Transverse colon (tissue), 4 donors: ENCODE data around the gene DLGAP1. TPM values are rescaled to one million over a fixed set of nuclear protein-coding genes. Genes with fewer than 3 reads are reported as not detected.

Experiments
- DNase-seq: peaks from one replicate; pipeline ENCODE4 v3.0.0-alpha.2; 2019
- H3K27ac ChIP-seq, 4 donors: fragments of 200-600 bp; sonication (generic); 2 replicates each; pipeline ENCODE4 v1.5.1; 2016 to 2018; ENCODE audit warnings: inconsistent platforms in 4 of 4
- H3K27me3 ChIP-seq: fragments of 200-600 bp; sonication (generic); 2 replicates; pipeline ENCODE4 v1.5.1; 2017; ENCODE audit warnings: inconsistent platforms
- H3K36me3 ChIP-seq, 4 donors: fragments of 200-600 bp; sonication (generic); 2 replicates each; pipeline ENCODE4 v1.5.1; 2017 to 2019; ENCODE audit warnings: inconsistent platforms in 4 of 4
- H3K4me1 ChIP-seq, 4 donors: fragments of 200-600 bp; sonication (generic); 2 replicates each; pipeline ENCODE4 v1.5.1; 2017 to 2020; ENCODE audit warnings: inconsistent platforms in 4 of 4
- H3K4me3 ChIP-seq, 4 donors: fragments of 200-600 bp; sonication (generic); 1 replicate in 1 of 4; 2 replicates in 3 of 4; pipeline versions ENCODE4 v1.5.1 to v1.6.1; 2017 to 2019; ENCODE audit warnings: inconsistent platforms in 4 of 4
- H3K9me3 ChIP-seq, 2 donors: fragments of 200-600 bp; sonication (generic); 2 replicates each; pipeline ENCODE4 v1.5.1; 2017 to 2019; ENCODE audit warnings: inconsistent platforms in 2 of 2
- EP300 ChIP-seq: sonication (generic); formaldehyde crosslinking; IDR thresholded peaks from one replicate; pipeline ENCODE4 v1.6.1; 2017; ENCODE audit warnings: antibody characterized with exemption, low read depth
- POLR2A ChIP-seq: fragments of 450-650 bp; IDR thresholded peaks from one replicate; pipeline ENCODE4 v1.6.1; 2016; ENCODE audit warnings: antibody characterized with exemption, mild to moderate bottlenecking, moderate library complexity
- POLR2AphosphoS5 ChIP-seq, 3 donors: sonication (generic); formaldehyde crosslinking; IDR thresholded peaks; one replicate each; pipeline ENCODE4 v1.6.1; 2016; ENCODE audit warnings: antibody characterized with exemption in 3 of 3
- WGBS, 2 donors: methylation state at CpG; one replicate each; pipeline ENCODE4 v1.1.5; 2018; ENCODE audit warnings: low coverage in 1 of 2; 5-methylcytosine and 5-hydroxymethylcytosine counted together
- in situ Hi-C, 4 donors: fragments of 200-750 bp; cut with MboI; loops; one replicate each; pipeline versions ENCODE4 v1.15.0 to v1.15.1; 2017; ENCODE audit warnings: low sequenced_read_pairs in 3 of 4, low pct_ligation_motif_present in 1 of 4, low pct_unique_long_range_greater_than_20kb in 1 of 4
- intact Hi-C: fragments of 100-400 bp; cut with DNase I; formaldehyde crosslinking; loops from one replicate; pipeline ENCODE4 v1.15.1; 2023; ENCODE audit warnings: low total_unique reads
- total RNA-seq, 4 donors: library from RNA; depleted of rRNA; stranded (reverse); fragments of >200 nt; gene quantifications; one replicate each; pipeline ENCODE4 v1.1.0, GENCODE V29; 2016
- TF ChIP-seq, protein P1 (sequence below), 5 experiments: fragments of 200-600 bp in 3 of 5; fragments of 450-650 bp in 2 of 5; sonication (generic) in 3 of 5; IDR thresholded peaks; 1 replicate in 2 of 5; 2 replicates in 3 of 5; pipeline ENCODE4 v1.5.1; 2016 to 2017; ENCODE audit warnings: antibody characterized with exemption in 5 of 5, inconsistent platforms in 3 of 5, mild to moderate bottlenecking in 2 of 5, moderate library complexity in 1 of 5

The DLGAP1 gene
- total RNA-seq, 4 donors from 2014 or later = 2.7 to 7.2 (median 3.3) TPM

DNA sequence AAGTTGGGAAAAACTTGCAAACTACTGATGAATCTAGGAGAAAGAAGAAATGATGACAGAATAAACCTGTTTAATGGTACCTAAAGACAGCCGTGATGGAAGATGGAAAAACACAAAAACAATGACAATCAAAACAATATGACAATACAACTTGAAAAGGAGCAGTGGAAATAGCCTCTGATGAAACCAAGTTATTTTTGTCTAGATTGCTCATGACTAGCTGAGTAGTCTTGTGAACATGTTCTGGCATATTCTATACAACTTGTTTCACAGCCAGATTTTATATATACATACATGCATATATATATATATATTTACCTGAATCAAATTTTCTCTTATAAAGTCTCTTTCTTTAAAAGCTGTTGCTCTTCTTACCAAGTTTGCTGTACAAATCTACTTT lies 566.0 kb downstream of the DLGAP1 start:
- Histone ChIP-seq H3K27ac (no peak overlapping the region), H3K9me3 (no peaks in the 10 kb centered on the region), H3K4me3 (no peak overlapping the region), H3K36me3 (no peaks in the 10 kb centered on the region), H3K4me1 (peaks cover 0 to 5% (median 2%) of the 10 kb centered on the region in 4 donors), H3K27me3 (no peaks in the 10 kb centered on the region)
- DNase-seq = no peak
- 77 to 80% methylated on average over 1 of the region's 1 CpG for WGBS, 2 donors
- no peak for TF ChIP-seq POLR2AphosphoS5 (IDR thresholded peaks at IDR 0.05)
- TF ChIP-seq, protein P1, sequence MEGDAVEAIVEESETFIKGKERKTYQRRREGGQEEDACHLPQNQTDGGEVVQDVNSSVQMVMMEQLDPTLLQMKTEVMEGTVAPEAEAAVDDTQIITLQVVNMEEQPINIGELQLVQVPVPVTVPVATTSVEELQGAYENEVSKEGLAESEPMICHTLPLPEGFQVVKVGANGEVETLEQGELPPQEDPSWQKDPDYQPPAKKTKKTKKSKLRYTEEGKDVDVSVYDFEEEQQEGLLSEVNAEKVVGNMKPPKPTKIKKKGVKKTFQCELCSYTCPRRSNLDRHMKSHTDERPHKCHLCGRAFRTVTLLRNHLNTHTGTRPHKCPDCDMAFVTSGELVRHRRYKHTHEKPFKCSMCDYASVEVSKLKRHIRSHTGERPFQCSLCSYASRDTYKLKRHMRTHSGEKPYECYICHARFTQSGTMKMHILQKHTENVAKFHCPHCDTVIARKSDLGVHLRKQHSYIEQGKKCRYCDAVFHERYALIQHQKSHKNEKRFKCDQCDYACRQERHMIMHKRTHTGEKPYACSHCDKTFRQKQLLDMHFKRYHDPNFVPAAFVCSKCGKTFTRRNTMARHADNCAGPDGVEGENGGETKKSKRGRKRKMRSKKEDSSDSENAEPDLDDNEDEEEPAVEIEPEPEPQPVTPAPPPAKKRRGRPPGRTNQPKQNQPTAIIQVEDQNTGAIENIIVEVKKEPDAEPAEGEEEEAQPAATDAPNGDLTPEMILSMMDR (IDR thresholded peaks at IDR 0.05) = no peak
- in situ Hi-C loops (no loop called here), intact Hi-C loops (no loop called here)

DNA sequence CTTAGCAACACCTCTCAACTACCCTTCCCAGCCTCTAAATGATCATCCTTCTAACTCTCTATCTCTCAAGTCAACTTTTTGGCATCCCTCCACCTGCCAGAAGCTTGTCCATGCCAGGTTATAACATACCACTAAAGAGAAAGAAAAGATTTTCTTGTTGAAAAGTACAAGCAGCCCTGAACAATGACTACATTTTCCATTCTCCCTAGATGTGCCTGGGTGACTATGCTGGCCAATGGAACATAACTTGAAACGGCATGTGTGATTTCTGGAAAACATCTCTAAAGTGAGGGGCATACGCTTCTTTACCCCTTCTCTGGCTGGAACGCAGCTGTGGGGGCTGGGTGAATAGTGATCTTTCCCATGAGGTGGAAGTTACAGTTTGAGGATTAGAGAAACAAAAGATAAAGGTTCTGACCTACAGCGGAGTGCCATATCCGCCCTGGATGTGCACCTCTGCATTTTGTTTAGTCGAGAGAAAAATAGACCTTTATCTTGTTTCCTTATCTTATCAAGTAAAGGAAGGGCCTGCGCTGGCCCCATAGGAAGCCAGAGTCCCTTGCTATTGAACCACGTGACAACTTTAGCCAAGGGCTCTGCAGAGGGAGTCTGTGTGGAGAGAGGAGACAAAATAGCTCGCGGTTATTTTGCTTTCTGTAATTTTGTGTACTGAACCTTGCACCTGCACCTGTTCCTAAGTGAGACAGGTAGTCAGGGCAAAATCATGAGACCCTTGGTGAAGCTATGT lies 568.4 kb downstream of the DLGAP1 start:
- H3K36me3 ChIP-seq = no peaks in the 10 kb centered on the region
- no peak overlapping the region for H3K4me3 ChIP-seq
- no peak for TF ChIP-seq POLR2A
- TF ChIP-seq, protein P1 (IDR thresholded peaks at IDR 0.05) = no peak
- no peak for TF ChIP-seq POLR2AphosphoS5 (IDR thresholded peaks at IDR 0.05)
- TF ChIP-seq EP300 = no peak
- 25 to 30% methylated on average over 8 to 10 of the region's 10 CpGs for WGBS, 2 donors
- DNase-seq = no peak
- H3K27me3 ChIP-seq = no peaks in the 10 kb centered on the region
- H3K27ac ChIP-seq = no peak overlapping the region
- no peaks in the 10 kb centered on the region for H3K9me3 ChIP-seq
- intact Hi-C loops (no loop called here), in situ Hi-C loops (no loop called here)
- peaks cover 0 to 5% (median 2%) of the 10 kb centered on the region in 4 donors for H3K4me1 ChIP-seq

DNA sequence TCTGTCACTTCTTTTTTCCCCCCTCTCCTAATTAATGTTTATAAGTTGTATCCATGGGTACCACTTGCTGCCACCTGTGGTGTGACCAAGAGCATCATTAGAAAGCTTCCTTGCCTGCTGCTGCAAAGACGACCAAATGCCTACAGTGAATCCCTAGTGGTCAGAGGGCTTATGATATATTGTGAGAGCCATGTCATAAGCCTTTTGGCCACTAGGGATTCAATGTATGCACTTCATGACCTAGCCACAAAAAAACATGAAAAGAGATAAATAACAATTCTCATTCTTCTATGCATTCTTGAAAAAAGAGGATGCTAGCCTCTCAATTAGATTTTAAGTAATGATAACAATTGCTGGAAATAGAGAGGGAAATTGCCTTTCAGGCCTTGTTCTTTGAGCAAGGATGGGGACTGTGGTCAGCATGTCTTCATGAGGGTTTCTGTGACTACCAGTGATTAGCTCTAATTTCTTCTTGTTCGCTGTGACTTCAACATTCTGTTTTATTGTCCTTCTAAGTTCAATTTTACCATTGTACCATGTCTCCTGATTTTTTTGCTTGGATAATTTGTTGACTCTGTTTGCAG lies 569.8 kb downstream of the DLGAP1 start:
- TF ChIP-seq, protein P1 (IDR thresholded peaks at IDR 0.05) = peak in 3 of 5 experiments; percentile 8 to 23 (median 17)
- TF ChIP-seq POLR2AphosphoS5 (IDR thresholded peaks at IDR 0.05) (no peak), POLR2A (no peak), EP300 (no peak)
- intact Hi-C loops = no loop called here
- Histone ChIP-seq H3K36me3 (no peaks in the 10 kb centered on the region), H3K27me3 (no peaks in the 10 kb centered on the region), H3K9me3 (no peaks in the 10 kb centered on the region), H3K4me1 (peaks cover 0 to 5% (median 2%) of the 10 kb centered on the region in 4 donors), H3K27ac (no peak overlapping the region), H3K4me3 (no peak overlapping the region)
- WGBS, 2 donors = 77 to 88% methylated on average over 1 to 2 of the region's 2 CpGs
- no peak for DNase-seq
- in situ Hi-C loops = no loop called here

DNA sequence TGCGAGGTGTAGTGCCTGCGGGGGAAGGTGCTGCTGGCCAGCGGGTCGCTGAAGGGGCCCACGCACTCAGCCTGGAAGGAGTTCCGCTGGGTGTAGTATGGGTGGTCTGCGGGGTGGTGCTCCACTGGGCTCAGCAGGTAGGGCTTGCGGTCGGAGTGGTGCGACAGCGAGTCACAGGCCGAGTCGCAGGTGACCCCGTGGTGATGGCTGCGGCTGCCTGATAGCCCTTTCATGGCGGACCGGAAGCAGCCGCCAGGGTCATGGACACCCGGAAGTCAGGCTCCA lies 575.3 kb downstream of the DLGAP1 start:
- in situ Hi-C loops (no loop called here), intact Hi-C loops (no loop called here)
- TF ChIP-seq EP300 (no peak), POLR2AphosphoS5 (IDR thresholded peaks at IDR 0.05) (no peak), POLR2A (no peak)
- TF ChIP-seq, protein P1 (IDR thresholded peaks at IDR 0.05) = no peak
- Histone ChIP-seq H3K4me1 (no peaks in the 10 kb centered on the region), H3K4me3 (no peak overlapping the region), H3K27ac (no peak overlapping the region), H3K9me3 (no peaks in the 10 kb centered on the region), H3K27me3 (no peaks in the 10 kb centered on the region), H3K36me3 (no peaks in the 10 kb centered on the region)
- no peak for DNase-seq
- WGBS, 2 donors = 100% methylated on average over 6 of the region's 19 CpGs; no CpG with 5 or more reads in 1 of the 2 donors
